GM23338 (cell line): ENCODE data around the gene SELENOM. TPM values are rescaled to one million over a fixed set of nuclear protein-coding genes. Genes with fewer than 3 reads are reported as not detected.
"Not testable (repeated sequence)": the region's sequence is repeated elsewhere in the genome, so short reads cannot be mapped to it uniquely, and the experiment has no call there.

ENCODE experiments used
- ATAC-seq: fragments of 200-7000 bp; cut with Tn5 transposase; 3 replicates; pipeline ENCODE4 v1.9.1; 2020
- DNase-seq: peaks from one replicate; pipeline ENCODE4 v3.0.0-alpha.2; 2015; ENCODE audit warnings: low spot score
- H2AFZ ChIP-seq: fragments of 200-600 bp; sonication (generic); 2 replicates; pipeline ENCODE4 v1.8.0; 2016; ENCODE audit warnings: antibody characterized with exemption, mild to moderate bottlenecking, moderate library complexity
- H3F3A ChIP-seq: fragments of 200-600 bp; sonication (generic); replicated peaks from 2 replicates; pipeline ENCODE4 v1.8.0; 2017; ENCODE audit warnings: antibody characterized with exemption, mixed run types, low read depth
- H3K27ac ChIP-seq: fragments of 200-600 bp; sonication (generic); 2 replicates; pipeline ENCODE4 v1.6.1; 2016; ENCODE audit warnings: low read depth
- H3K27me3 ChIP-seq: fragments of 200-600 bp; sonication (generic); 2 replicates; pipeline ENCODE4 v1.8.0; 2016; ENCODE audit warnings: mild to moderate bottlenecking, mixed run types, moderate library complexity; ENCODE audit not compliant: insufficient read depth
- H3K36me3 ChIP-seq: fragments of 200-600 bp; sonication (generic); 2 replicates; pipeline ENCODE4 v1.8.0; 2016; ENCODE audit warnings: mild to moderate bottlenecking; ENCODE audit not compliant: insufficient read depth
- H3K4me1 ChIP-seq: fragments of 200-600 bp; sonication (generic); 2 replicates; pipeline ENCODE4 v1.8.0; 2016; ENCODE audit warnings: mild to moderate bottlenecking, moderate library complexity; ENCODE audit not compliant: insufficient read depth
- H3K4me2 ChIP-seq: fragments of 200-600 bp; sonication (generic); 2 replicates; pipeline ENCODE4 v1.7.1; 2017; ENCODE audit warnings: mixed run types
- H3K4me3 ChIP-seq: fragments of 200-600 bp; sonication (generic); 2 replicates; pipeline ENCODE4 v1.6.1; 2016; ENCODE audit warnings: mixed run types
- H3K79me2 ChIP-seq: fragments of 200-600 bp; sonication (generic); replicated peaks from 2 replicates; pipeline ENCODE4 v1.8.0; 2017; ENCODE audit warnings: mild to moderate bottlenecking; ENCODE audit not compliant: insufficient read depth
- H3K9me2 ChIP-seq: fragments of 200-600 bp; sonication (generic); 2 replicates; pipeline ENCODE4 v1.8.0; 2017; ENCODE audit not compliant: insufficient read depth
- H4K20me1 ChIP-seq: fragments of 200-600 bp; sonication (generic); replicated peaks from 2 replicates; pipeline ENCODE4 v1.8.0; 2017; ENCODE audit warnings: mild to moderate bottlenecking; ENCODE audit not compliant: insufficient read depth
- H3K27ac Mint-ChIP-seq: 2 replicates; pipeline ENCODE4 v1.8.0; 2020; ENCODE audit warnings: inconsistent platforms, mild to moderate bottlenecking, moderate library complexity, mixed read lengths
- H3K27me3 Mint-ChIP-seq: 3 replicates; pipeline ENCODE4 v1.8.0; 2022; ENCODE audit warnings: low read depth, mild to moderate bottlenecking, moderate library complexity, mixed read lengths, inconsistent platforms; ENCODE audit not compliant: insufficient read depth, poor library complexity
- H3K36me3 Mint-ChIP-seq: 3 replicates; pipeline ENCODE4 v1.8.0; 2021; ENCODE audit warnings: low read depth, mild to moderate bottlenecking, inconsistent platforms, moderate library complexity, mixed read lengths
- H3K4me1 Mint-ChIP-seq: 3 replicates; pipeline ENCODE4 v1.8.0; 2020; ENCODE audit warnings: mild to moderate bottlenecking, inconsistent platforms, mixed read lengths
- H3K4me3 Mint-ChIP-seq: 3 replicates; pipeline ENCODE4 v1.8.0; 2021; ENCODE audit warnings: moderate library complexity, mild to moderate bottlenecking, inconsistent platforms, mixed read lengths
- H3K9me3 Mint-ChIP-seq: 3 replicates; pipeline ENCODE4 v1.8.0; 2020; ENCODE audit warnings: moderate library complexity, mild to moderate bottlenecking, inconsistent platforms, mixed read lengths
- CREB1 ChIP-seq: fragments of 250-450 bp; sonication (Bioruptor Pico); IDR thresholded peaks from 2 replicates; pipeline ENCODE4 v1.5.0; 2020; ENCODE audit warnings: low read depth, mild to moderate bottlenecking, moderate library complexity
- EZH2phosphoT487 ChIP-seq: fragments of 200-600 bp; sonication (generic); IDR thresholded peaks from one replicate; pipeline ENCODE4 v1.8.1; 2018; ENCODE audit warnings: antibody characterized with exemption; ENCODE audit not compliant: unreplicated experiment
- JUNB ChIP-seq: IDR thresholded peaks from one replicate; pipeline ENCODE4 v1.6.1; 2016; ENCODE audit warnings: antibody characterized with exemption; ENCODE audit not compliant: unreplicated experiment
- polyA plus RNA-seq: library from polyadenylated mRNA; unstranded; fragments of >200 nt; fragmentation: Nextera tagmentation; extraction: Ambion mirVana; gene quantifications from 2 replicates; pipeline ENCODE4 v1.2.1, GENCODE V29; 2016
- total RNA-seq: library from RNA; depleted of rRNA; stranded (reverse); fragments of >200 nt; shearing (Covaris generic); gene quantifications from 2 replicates; pipeline ENCODE4 v1.2.3, GENCODE V29; 2014
- TF ChIP-seq, protein P1 (sequence below): IDR thresholded peaks from one replicate; pipeline ENCODE4 v1.6.1; 2018; ENCODE audit warnings: antibody characterized with exemption; ENCODE audit not compliant: unreplicated experiment
- TF ChIP-seq, protein P2 (sequence below): fragments of 250-450 bp; sonication (Bioruptor Pico); IDR thresholded peaks from 2 replicates; pipeline ENCODE4 v1.5.0; 2020; ENCODE audit warnings: mild to moderate bottlenecking, moderate library complexity

SELENOM gene
- total and polyA plus RNA-seq, 2 experiments from 2014 or later = 44.9 to 50.8 TPM

DNA sequence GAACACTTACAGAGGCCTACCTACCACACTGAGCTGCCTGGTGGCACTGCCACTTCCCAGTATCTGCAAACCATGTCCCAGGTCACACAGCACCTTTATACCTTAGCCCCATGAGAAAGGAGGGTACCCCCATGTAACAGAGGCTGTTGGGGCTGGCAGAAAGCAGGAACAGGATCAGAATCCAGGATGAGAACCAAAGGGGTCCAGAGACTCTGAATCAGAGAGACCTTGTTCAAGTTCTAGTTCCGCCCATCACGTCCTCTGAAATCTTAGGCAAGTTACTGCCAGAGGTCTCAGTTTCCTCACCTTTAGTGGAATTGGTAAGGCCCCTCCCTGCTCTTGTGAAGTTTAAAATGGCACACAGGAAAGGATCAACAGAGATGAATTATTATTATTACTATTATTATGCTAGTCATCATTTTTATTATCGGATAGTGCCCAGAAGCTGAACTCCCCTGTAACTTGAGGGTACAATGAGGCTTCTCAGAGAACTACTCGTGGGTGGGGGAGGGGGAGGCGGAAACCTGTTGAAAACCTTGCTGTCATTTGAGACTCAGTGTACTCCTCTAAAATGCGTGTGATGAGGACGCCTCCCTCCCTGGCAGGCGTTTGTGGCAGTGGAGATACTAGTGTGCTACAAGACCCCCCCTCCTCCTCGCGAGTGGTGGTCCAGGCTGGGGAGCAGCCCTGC is 9.3 kb downstream of the SELENOM start:
- DNase-seq = peak; percentile 38
- no peaks in the 10 kb centered on the region for H3K79me2 ChIP-seq
- no peak overlapping the region for H3K27ac ChIP-seq
- peaks cover 16% of the 10 kb centered on the region for H3K27me3 Mint-ChIP-seq
- H3K27ac Mint-ChIP-seq = no peak overlapping the region
- no peaks in the 10 kb centered on the region for H3K9me2 ChIP-seq
- peak overlapping the region; percentile 64 for H3K4me3 Mint-ChIP-seq
- peak overlapping the region; percentile 93 for H3K4me2 ChIP-seq
- no peak for TF ChIP-seq CREB1 (CRISPR knock-in tag)
- no peak for TF ChIP-seq EZH2phosphoT487
- no peak for TF ChIP-seq JUNB
- TF ChIP-seq, protein P1, sequence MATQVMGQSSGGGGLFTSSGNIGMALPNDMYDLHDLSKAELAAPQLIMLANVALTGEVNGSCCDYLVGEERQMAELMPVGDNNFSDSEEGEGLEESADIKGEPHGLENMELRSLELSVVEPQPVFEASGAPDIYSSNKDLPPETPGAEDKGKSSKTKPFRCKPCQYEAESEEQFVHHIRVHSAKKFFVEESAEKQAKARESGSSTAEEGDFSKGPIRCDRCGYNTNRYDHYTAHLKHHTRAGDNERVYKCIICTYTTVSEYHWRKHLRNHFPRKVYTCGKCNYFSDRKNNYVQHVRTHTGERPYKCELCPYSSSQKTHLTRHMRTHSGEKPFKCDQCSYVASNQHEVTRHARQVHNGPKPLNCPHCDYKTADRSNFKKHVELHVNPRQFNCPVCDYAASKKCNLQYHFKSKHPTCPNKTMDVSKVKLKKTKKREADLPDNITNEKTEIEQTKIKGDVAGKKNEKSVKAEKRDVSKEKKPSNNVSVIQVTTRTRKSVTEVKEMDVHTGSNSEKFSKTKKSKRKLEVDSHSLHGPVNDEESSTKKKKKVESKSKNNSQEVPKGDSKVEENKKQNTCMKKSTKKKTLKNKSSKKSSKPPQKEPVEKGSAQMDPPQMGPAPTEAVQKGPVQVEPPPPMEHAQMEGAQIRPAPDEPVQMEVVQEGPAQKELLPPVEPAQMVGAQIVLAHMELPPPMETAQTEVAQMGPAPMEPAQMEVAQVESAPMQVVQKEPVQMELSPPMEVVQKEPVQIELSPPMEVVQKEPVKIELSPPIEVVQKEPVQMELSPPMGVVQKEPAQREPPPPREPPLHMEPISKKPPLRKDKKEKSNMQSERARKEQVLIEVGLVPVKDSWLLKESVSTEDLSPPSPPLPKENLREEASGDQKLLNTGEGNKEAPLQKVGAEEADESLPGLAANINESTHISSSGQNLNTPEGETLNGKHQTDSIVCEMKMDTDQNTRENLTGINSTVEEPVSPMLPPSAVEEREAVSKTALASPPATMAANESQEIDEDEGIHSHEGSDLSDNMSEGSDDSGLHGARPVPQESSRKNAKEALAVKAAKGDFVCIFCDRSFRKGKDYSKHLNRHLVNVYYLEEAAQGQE = no peak
- TF ChIP-seq, protein P2, sequence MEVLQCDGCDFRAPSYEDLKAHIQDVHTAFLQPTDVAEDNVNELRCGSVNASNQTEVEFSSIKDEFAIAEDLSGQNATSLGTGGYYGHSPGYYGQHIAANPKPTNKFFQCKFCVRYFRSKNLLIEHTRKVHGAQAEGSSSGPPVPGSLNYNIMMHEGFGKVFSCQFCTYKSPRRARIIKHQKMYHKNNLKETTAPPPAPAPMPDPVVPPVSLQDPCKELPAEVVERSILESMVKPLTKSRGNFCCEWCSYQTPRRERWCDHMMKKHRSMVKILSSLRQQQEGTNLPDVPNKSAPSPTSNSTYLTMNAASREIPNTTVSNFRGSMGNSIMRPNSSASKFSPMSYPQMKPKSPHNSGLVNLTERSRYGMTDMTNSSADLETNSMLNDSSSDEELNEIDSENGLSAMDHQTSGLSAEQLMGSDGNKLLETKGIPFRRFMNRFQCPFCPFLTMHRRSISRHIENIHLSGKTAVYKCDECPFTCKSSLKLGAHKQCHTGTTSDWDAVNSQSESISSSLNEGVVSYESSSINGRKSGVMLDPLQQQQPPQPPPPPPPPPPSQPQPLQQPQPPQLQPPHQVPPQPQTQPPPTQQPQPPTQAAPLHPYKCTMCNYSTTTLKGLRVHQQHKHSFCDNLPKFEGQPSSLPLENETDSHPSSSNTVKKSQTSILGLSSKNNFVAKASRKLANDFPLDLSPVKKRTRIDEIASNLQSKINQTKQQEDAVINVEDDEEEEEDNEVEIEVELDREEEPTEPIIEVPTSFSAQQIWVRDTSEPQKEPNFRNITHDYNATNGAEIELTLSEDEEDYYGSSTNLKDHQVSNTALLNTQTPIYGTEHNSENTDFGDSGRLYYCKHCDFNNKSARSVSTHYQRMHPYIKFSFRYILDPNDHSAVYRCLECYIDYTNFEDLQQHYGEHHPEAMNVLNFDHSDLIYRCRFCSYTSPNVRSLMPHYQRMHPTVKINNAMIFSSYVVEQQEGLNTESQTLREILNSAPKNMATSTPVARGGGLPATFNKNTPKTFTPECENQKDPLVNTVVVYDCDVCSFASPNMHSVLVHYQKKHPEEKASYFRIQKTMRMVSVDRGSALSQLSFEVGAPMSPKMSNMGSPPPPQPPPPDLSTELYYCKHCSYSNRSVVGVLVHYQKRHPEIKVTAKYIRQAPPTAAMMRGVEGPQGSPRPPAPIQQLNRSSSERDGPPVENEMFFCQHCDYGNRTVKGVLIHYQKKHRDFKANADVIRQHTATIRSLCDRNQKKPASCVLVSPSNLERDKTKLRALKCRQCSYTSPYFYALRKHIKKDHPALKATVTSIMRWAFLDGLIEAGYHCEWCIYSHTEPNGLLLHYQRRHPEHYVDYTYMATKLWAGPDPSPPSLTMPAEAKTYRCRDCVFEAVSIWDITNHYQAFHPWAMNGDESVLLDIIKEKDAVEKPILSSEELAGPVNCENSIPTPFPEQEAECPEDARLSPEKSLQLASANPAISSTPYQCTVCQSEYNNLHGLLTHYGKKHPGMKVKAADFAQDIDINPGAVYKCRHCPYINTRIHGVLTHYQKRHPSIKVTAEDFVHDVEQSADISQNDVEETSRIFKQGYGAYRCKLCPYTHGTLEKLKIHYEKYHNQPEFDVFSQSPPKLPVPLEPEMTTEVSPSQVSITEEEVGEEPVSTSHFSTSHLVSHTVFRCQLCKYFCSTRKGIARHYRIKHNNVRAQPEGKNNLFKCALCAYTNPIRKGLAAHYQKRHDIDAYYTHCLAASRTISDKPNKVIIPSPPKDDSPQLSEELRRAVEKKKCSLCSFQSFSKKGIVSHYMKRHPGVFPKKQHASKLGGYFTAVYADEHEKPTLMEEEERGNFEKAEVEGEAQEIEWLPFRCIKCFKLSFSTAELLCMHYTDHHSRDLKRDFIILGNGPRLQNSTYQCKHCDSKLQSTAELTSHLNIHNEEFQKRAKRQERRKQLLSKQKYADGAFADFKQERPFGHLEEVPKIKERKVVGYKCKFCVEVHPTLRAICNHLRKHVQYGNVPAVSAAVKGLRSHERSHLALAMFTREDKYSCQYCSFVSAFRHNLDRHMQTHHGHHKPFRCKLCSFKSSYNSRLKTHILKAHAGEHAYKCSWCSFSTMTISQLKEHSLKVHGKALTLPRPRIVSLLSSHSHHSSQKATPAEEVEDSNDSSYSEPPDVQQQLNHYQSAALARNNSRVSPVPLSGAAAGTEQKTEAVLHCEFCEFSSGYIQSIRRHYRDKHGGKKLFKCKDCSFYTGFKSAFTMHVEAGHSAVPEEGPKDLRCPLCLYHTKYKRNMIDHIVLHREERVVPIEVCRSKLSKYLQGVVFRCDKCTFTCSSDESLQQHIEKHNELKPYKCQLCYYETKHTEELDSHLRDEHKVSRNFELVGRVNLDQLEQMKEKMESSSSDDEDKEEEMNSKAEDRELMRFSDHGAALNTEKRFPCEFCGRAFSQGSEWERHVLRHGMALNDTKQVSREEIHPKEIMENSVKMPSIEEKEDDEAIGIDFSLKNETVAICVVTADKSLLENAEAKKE (CRISPR knock-in tag) = no peak
- no peaks in the 10 kb centered on the region for H3K36me3 ChIP-seq
- no peaks in the 10 kb centered on the region; the same call in 2 of the 3 replicates for H3K36me3 Mint-ChIP-seq
- peaks cover 14% of the 10 kb centered on the region for H3K4me1 Mint-ChIP-seq
- H3K9me3 Mint-ChIP-seq = no peaks in the 10 kb centered on the region
- 0 out of 2 replicates have a peak, but pooled peaks cover 6% of the 10 kb centered on the region for H3F3A ChIP-seq
- peak overlapping the region; percentile 61 for H3K4me3 ChIP-seq
- peak overlapping the region; percentile 84; the same call in 1 of the 2 replicates for H2AFZ ChIP-seq
- no peak for ATAC-seq
- no peaks in the 10 kb centered on the region for H4K20me1 ChIP-seq
- peaks cover 13% of the 10 kb centered on the region for H3K4me1 ChIP-seq
- no peaks in the 10 kb centered on the region for H3K27me3 ChIP-seq

DNA sequence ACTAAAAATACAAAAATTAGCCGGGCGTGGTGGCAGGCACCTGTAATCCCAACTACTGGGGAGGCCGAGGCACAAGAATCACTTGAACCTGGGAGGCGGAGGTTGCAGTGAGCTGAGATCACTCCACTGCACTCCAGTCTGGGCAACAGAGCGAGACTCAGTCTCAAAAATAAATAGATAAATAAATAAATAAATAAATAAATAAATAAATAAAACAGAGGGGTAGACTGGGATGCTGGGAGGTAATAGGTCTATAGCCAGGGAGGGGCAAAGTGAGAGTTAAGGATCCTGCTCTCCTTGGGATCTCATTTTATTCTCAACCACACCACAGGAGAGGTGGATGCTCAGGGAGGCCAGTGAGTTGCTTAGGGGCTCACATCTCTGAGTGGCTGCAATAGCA is 9.8 kb downstream of the SELENOM start:
- H3K4me1 ChIP-seq = peaks cover 13% of the 10 kb centered on the region
- not testable (repeated sequence) for H4K20me1 ChIP-seq, H3F3A ChIP-seq, H3K36me3 Mint-ChIP-seq, DNase-seq, H3K27me3 ChIP-seq, H3K4me3 Mint-ChIP-seq, H3K79me2 ChIP-seq, H3K9me2 ChIP-seq, H3K36me3 ChIP-seq, H2AFZ ChIP-seq, H3K27ac Mint-ChIP-seq, H3K4me3 ChIP-seq, ATAC-seq, H3K9me3 Mint-ChIP-seq, H3K27ac ChIP-seq
- peak overlapping the region; percentile 93; the same call in 1 of the 2 replicates for H3K4me2 ChIP-seq
- peaks cover 14% of the 10 kb centered on the region for H3K4me1 Mint-ChIP-seq
- peaks cover 19% of the 10 kb centered on the region for H3K27me3 Mint-ChIP-seq
